Left hindlimb (tissue), 1 donor: ENCODE results near the gene RAB1B.
"Not testable (repeated sequence)": the region's sequence is repeated elsewhere in the genome, so short reads cannot be mapped to it uniquely, and the experiment has no call there.

Experiments
- DNase-seq: peaks from one replicate; pipeline ENCODE4 v3.0.0-alpha.2; 2018

The RAB1B gene

DNA sequence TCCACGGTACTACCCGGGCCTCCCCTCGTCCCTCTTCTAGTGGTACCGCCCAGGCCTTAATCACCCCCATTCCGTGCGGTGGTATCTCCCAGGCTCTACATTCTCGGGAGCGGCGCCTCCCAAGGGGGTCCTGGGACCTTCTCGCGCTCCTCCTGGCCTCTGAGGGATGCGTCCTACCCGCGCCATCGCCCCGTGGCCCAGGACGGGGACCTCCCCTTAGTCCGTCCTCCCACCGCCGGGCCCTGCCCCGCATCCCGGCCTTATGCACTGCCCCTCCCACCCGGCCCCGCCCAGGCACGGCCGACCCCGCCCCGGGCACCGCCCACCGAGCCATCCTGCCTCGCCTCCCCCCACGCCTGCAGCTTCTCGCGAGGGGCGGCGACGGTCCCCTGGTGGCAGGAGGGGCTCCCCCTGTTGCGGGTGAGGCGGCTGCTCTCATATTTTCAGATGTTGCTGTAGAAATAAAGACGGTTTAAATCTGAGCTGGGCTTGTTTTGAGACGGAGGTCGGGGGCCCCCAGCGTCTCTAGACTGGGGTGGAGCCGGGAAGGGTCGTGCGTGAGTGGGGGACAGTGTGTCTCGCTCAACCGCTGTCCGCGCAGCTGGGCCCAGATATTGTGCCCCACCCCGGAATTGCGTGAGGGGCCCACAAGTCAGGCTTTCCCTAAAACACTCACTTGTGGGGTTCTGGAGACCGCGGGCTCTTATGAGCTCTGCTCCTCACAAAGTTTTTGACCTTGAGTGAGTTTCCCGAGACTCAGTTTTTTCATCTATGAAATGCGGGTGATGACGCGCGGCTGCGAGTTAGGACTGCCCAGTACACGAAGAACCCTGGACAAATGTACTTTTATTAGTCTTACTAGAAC is 828 bp upstream of the RAB1B start:
- peak; percentile 96 for DNase-seq

DNA sequence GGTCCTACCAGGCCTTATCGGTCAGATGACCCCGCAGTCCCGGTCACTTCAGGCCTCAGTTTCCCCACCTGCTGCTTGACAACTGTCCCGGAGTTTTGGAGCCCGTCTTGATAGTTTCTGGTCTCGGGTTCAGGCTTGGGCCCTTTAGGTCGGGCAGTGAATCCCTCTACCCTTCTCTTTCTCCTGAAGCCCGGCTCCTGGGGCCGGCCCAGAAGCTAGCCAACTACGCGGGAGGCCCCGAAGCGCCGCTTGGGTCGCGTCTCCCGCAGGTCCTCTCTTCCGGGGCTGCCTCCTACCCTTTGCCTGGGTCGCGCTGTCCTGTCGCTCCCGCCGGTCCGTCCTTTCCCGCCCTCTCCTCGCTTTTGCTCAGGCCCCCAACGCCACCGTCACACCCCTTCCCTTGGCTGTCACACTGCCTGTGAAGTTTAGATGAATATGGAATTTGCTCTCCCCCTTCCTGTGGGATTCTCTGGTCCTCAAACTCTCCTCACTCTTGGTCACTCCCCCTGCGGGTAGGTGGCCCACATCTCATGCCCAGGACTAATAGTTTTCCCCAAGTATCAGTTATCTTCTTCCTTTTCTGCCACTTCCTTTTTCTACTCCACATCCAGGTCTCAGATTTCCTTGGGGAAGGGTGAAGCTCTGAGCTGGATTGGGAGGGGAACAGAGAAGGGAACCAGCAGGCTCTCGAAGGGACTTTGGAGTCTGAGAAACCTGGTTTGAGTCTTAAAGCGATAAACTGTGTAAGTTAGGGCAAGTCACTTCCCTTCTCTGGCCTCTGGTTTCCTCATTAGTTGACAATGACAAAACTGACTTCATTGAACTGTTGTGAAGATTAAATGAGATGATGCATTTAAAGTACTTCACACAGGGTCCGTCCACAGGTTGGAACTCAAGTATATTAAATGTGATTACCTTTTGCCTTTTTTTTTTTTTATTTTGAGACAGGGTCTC is 790 bp downstream of the RAB1B start:
- no peak for DNase-seq

DNA sequence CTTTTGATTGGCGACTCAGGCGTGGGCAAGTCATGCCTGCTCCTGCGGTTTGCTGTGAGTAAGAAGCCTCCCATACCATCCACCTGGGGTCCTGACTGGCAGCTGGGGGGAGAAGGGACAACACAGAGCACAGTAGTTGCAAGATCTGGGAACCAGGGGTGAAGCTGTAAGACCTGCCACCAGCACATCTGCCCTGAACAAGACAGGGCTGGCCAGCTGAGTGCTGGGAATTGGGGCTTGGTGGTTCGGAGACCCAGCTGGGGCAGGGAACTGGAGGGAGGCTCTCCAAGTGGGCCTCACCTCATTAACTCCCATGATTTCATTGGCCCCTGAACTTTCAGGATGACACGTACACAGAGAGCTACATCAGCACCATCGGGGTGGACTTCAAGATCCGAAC is 3.4 kb downstream of the RAB1B start:
- no peak for DNase-seq

DNA sequence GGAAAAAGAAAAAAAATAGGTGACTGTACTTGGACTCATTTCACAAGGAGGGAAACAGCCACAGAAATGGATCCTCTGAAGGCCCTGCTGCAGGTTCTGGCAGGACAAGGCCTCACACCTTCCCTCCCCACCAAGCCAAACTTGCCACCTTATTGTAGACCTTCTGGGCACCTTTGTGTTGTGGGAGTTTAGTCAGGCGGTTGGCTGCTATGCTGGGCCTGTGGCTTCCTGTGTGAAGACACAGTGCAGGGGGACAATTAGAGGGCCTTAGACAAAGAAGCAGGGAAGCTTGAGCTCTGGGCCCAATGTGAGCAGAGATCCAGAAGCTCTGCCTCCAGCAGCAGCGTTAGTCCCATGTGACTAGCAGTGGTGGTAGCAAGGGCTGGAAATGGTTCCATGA is 4.2 kb downstream of the RAB1B start:
- no peak for DNase-seq

DNA sequence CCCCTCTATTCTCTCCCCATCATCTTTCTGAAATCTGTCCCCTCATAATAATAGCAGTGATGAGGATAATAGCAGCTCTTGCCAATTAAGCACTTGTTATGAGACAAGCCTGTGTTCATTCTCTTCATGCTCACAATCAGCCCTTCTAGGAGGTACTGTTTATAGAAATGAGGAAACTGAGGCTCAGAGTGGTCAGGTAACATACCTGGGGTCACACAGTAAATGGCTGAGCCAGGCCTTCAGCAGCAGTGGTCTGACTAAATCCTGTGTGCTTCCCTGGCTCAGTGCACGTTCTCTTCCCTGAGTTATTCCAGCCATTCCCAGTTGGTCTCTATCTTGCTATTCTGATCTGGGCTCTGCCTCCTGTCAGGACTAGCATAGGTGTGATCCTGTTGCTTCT is 5.8 kb downstream of the RAB1B start:
- no peak for DNase-seq

DNA sequence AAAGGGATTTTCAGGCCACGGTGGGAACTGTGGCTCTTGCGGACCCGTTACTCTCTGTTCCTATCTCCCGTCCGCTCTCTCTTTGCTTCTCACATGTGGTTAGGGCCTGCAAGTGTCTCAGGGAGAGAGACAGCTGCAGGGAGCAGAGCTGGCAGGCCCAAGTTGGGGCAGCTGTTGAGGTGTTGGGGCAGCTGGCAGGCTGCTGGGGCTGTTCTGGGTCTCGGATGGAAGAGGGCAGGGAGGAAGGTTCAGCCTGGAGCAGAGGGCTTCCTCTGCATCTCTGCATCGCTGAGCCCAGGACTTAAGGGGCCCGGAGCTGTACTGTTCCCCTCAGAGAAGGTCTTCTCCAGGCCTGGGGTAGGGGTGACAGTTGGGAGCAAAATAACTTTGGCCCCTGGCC is 7.0 kb downstream of the RAB1B start:
- DNase-seq, result no peak

DNA sequence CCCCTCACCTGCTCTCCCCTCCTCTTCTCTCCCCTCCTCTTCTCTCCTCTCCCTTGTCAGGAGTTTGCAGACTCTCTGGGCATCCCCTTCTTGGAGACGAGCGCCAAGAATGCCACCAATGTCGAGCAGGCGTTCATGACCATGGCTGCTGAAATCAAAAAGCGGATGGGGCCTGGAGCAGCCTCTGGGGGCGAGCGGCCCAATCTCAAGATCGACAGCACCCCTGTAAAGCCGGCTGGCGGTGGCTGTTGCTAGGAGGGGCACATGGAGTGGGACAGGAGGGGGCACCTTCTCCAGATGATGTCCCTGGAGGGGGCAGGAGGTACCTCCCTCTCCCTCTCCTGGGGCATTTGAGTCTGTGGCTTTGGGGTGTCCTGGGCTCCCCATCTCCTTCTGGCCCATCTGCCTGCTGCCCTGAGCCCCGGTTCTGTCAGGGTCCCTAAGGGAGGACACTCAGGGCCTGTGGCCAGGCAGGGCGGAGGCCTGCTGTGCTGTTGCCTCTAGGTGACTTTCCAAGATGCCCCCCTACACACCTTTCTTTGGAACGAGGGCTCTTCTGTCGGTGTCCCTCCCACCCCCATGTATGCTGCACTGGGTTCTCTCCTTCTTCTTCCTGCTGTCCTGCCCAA is 7.7 kb downstream of the RAB1B start:
- DNase-seq, result no peak

DNA sequence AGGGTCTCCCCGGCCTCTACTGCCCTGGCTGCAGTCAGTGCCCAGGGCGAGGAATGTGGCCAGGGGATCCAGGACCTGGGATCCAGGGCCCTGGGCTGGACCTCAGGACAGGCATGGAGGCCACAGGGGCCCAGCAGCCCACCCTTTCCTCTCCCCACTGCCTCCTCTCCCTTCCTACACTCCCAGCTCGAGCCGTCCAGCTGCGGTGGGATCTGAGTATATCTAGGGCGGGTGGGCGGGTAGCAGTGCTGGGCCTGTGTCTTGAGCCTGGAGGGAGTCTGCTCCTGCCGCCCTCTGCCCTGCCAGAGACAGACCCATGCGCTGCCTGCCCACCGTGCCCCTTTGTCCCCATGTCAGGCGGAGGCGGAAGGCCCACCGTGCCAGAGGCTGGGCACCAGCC is 8.2 kb downstream of the RAB1B start:
- not testable (repeated sequence) for DNase-seq

DNA sequence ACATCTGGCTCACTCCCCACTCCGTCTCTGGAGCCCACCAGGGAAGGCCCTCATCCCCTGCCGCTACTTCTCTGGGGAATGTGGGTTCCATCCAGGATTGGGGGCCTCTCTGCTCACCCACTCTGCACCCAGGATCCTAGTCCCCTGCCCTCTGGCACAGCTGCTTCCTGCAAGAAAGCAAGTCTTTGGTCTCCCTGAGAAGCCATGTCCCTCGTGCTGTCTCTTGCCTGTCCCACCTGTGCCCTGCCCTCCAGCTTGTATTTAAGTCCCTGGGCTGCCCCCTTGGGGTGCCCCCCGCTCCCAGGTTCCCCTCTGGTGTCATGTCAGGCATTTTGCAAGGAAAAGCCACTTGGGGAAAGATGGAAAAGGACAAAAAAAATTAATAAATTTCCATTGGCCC is 8.6 kb downstream of the RAB1B start:
- DNase-seq, result not testable (repeated sequence)

DNA sequence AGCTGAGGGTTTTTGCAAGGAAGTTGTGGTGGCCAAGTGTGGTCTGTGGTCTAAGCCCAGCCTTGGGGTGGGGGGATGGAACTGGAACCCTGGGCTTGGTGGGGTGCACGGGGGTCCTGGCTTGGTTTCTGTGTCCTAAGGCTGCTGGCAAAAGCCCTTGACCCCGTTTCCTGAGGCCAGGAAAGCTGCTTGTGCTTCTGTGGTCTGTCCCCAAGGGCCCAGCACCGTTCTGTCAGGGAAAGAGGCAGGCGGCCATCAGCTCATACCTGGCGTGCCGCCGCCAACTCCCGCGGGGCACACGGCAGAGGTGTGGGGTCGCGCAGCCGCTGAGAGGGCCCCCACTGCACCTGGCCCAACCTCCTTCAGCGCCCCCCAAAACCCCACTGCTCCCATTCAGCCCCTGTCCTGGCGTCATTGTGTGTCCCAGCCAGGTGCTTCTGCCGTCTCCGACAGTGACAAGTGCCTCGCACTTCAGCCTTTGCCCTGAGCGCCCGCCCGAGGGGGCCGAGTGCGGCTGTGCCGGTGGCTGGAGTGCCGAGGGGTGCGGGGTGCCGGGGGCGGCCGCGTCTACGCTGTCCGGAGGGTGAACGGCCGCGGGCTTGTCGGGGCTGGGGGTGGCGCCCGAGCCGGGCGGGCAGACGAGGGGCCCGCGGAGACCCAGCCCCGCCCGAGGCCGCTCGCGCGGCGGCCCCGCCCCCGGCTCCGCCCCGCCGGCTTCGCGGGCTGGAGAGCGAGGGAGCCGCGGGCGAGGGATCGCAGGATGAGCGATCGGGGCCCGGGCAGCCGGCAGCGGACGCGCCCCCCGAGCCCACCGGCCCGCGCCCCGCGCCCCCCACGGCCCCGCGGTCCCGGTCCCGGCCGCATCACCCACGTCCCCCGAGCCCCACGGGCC is 9.3 kb downstream of the RAB1B start, which contains the start of gene CNIH2:
CNIH2 (plus strand) TSS at position 705 of the 892 bp plus-strand sequence. CDS start 282 bp downstream, outside the sequence.
- DNase-seq, result no peak

DNA sequence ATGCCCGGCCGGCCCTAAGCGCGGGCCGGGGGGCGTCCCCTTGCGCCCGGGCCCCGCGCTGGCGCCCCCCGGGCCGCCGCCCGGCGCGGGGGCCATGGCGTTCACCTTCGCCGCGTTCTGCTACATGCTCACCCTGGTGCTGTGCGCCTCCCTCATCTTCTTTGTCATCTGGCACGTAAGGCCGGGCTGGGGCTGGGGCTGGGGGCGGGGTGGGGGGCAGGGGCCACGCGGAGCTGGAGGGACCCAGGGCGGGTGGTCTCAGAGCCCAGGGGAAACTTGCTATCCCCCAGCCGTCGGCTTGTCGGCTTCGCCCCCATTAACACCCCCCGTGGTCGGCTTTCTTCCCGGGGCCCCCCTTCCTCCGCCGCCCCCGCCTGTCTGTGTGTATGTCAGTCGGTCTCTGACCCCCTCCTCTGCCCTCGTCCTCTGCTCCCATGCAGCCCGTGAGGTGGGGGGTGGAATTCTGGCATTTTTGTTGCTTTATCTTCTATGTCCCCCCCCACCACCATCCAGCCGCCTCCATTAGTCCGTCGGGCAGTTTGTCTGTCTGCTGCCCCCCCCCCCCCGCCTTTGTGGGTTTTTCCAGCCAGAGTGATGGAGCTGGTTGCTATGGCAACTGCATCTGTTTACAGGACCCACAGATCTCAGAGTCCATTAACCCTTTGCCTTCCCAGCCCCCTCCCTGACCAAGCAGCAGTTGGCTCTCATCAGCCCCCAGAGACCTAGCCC is 10.1 kb downstream of the RAB1B start:
- no peak for DNase-seq

DNA sequence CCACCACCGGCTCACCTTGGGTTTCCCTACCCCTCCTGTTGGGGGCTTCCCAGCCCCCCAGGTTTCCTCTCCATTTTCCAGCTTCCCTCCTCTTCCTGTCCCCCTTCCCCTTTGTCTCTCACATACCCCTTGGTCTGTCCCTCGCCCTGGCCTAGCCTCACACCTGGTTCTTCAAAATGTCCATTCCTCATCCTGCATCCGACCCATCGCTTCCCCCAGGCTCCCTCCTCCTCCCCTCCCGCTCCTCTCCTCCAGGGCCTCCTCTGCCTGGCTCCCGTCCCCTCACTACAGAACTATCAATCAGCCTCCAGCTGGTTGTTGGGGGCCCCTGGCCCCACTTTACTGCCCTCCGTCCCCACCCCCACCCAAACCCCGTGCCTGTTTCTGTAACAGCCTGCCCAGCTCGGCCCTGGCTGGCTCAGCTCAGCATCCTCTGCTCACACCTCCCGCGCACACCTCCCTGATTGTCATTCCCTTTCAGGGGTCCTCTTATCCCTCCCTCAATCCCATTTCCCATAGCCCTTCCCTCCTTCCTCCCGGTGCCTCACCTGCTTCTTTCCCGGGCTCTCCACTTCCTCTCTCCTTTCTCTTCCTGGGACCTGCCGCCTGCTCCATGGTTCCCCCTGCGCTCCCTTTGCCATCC is 10.8 kb downstream of the RAB1B start:
- DNase-seq, result no peak

DNA sequence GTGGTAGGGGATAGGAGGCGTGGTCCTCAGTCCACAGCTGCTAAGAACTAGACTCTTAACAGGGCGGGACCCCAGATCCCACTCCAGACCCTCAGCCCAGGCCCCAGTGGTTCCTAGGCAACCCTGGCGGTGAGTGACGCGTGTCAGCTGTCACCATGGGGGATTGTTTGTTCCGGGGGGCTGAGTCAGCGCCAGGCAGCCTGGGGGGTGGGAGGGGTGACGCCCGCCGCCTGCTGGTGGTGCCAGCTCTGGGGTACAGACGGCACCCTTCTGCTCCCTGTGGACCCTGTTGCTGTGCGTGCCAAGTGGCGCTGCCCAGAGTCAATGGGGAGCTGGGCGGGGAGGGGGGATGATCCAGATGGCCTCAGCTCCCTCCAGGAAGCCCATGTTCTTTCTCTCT is 12.0 kb downstream of the RAB1B start:
- DNase-seq, result peak; percentile 53

DNA sequence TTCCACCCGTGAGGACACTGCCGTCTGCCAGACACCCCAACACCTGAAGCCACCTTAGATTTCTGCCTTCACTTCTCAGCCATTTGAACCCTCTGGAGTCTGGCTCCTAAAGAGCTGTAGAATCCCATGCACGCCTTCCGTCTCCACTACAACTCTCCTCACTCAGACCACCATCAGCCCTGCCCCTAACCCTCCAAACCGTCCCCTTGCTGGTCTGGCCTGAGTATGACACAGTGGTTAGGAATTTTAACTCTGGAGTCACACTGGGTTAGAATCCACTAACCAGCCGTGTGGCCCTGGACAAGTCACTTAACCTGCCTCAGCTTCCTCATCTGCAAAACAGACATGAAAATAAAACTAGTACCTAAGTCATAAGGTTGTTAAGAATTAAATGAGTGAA is 12.6 kb downstream of the RAB1B start:
- no peak for DNase-seq

DNA sequence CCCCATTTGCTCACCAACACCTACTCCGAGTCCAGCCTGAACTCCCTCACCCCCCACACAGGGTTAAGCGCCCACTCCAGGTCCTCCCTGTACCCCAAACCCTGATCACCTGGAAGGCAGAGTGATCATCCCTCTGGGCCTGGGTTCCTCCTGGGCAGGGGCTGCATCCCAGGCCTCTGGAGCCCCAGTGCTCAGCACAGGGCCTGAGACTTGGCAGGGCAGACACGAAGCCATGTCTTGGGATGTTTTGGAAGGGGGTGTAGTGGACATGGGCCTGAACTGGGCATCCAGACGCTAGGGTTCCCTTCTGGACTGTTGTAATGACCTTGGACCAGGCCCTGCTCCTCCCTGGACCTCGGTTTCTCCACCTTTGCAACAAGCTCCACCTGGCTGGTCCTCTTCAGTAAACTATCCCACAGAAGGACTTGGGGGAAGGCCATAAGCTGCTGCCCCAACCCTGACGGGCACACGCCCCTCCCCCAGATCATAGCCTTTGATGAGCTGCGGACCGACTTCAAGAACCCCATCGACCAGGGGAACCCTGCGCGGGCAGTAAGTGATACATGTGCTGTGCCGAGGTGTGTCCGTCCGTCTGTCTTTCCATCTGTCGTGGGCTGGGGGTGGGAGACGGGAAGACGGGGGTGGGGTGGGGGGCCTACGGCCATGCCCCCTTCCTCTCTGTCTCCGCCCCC is 13.5 kb downstream of the RAB1B start:
- peak; percentile 28 for DNase-seq

DNA sequence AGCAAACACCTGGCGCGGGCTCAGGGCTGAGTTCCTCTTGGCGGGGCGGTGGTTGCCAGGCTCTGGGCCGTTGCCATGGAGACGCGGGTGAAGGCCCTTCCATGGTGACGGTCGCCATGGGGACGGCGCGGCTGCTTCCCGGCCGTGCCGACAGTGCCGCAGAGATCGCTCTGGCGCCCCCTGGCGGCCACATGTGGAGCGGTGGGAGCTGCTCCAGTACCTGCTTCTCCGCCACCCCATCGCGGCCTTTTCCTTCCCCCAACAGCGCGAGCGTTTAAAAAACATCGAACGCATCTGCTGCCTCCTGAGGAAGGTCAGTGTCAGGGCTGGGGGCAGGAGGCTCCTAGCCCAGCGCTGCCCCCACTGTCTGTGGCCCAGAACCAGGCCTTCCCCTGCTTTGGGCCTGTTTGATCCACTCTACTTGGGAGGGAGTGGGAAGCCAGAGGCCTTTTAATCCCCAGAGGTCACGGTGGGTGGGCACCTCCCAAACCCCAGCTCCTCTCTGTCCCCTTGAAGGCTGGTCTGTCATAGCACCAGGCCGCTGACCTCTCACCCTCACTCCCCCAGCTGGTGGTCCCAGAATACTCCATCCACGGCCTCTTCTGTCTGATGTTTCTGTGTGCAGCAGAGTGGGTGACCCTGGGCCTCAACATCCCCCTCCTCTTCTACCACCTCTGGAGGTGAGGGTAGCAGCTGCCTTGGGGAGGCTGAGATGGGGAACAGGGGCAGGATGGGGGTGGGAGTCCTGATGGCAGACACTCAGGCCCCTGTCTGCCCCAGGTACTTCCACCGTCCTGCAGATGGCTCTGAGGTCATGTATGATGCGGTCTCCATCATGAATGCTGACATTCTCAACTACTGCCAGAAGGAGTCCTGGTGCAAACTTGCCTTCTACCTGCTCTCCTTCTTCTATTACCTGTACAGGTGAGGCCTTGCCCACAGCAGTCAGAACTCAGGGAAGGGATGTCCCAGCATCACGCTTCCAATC is 14.3 kb downstream of the RAB1B start:
- peak; percentile 97 for DNase-seq

DNA sequence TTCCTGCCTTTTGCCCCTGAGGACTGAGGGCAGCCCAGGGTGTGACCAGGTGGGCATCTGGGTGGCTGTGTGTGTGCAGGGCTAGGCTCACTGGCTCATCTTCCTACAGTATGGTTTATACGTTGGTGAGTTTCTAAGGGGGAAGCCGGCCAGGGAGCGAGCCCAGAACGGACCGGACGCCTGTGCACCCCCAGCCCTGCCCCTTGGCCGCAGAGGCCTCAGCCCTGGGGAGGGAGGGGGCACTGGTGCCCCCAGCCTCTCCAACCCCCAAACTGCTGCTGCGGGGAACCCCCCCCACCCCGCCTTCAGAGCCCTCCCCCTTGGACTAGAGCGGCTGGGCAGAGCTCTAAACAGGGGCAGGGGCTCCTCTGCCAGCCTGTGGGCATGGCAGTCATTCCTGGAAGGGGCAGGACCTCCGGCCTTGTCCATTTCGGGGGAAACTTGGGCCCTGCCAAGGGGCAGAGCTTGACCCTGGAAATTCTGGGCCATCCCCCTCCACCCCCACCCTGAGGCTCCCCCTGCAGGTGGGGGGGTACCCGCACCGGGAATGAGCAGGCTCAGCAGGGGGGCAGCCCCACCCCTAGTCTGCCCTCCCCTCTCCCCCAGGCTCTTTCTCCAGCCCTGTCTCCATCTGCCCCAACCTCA is 15.1 kb downstream of the RAB1B start:
- DNase-seq, result no peak

DNA sequence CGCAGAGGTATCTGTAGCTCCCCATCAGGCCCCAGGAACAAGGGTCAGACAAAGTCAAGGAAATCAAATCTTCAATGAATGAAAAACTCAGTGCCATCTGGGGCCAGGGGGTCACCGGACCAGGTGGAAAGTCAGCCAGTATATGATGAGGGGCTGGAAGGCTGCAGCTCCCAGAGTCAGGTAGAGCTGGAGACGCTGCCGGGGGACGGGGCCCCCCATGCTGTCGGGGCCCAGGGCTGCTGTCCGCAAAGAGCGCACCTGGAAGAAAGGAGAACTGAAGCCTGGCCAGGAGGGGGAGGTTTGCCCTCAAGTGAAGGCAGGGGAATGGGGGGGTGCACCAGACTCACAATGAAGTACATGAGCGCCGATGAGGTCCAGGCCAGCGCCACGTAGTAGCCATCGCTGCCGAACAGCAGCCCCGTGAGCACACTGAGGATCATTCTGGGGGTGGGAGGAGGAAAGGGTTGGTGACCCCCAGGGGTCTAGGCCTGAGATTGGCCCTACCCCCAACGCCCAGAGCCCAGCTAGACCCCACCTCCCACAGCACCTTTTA is 16.2 kb downstream of the RAB1B start:
- DNase-seq, result peak; percentile 27
